Stromal cell of bone marrow (primary cell): ENCODE data around the gene GOLGB1.

Experiments used
- DNase-seq: peaks from one replicate; pipeline ENCODE4 v3.0.0-alpha.2; 2012; ENCODE audit warnings: low read depth

GOLGB1 gene

GRCh38 chr3:121629601-121630000 is 119.9 kb downstream of the GOLGB1 start:
- no peak for DNase-seq

GRCh38 chr3:121627622-121628021 is 121.9 kb downstream of the GOLGB1 start:
- no peak for DNase-seq

GRCh38 chr3:121627211-121627610 is 122.3 kb downstream of the GOLGB1 start:
- DNase-seq, result no peak

GRCh38 chr3:121626495-121626894 is 123.0 kb downstream of the GOLGB1 start:
- DNase-seq, result no peak

- no peak for DNase-seq
Observed at GRCh38 chr3:121624147-121624899, 125.2 kb downstream of the GOLGB1 start.

- no peak for DNase-seq
Observed at GRCh38 chr3:121621491-121621890, 128.1 kb downstream of the GOLGB1 start.

GRCh38 chr3:121619691-121620090 is 129.8 kb downstream of the GOLGB1 start:
- no peak for DNase-seq
